ENCODE data around the gene FHIT. TPM values are rescaled to one million over a fixed set of nuclear protein-coding genes. Genes with fewer than 3 reads are reported as not detected.

The FHIT gene
- total RNA-seq, 2 experiments from 2014 or later, result 86.0 to 90.6 TPM

DNA sequence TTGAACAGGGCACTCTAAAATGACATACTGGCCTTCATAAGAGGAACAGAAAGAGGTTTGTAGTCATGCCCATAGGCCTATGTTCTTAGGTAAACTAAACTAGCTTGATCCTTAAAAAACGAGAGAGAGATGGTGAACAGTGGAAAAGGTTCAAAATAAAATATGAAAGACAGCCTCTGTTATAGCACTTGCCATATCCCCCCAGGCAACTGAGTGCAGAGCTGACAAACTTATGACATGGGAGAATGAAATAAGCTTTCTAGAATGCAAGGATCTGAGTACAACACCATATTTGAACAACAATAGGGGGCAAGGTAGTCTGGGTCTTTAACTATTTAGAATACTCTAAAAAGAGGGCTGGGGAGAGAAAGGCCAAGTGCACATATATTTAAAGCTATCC lies 1500.9 kb downstream of the FHIT start:
- ChIA-PET POLR2A (interaction anchor here (0.7 kb wide), 1 partner anchor 23 kb away, joined by 3 read pairs; no protein-coding TSS in a partner anchor), CTCF (no interaction called here)
- no peaks in the 10 kb centered on the region for H3K27me3 Mint-ChIP-seq
- H3K36me3 Mint-ChIP-seq (ENCODE audit: low read depth), result peaks cover 81% of the 10 kb centered on the region
- H3K9me3 Mint-ChIP-seq, result peaks cover 3% of the 10 kb centered on the region
- H3K27ac Mint-ChIP-seq, result no peak overlapping the region
- H3K27me3 ChIP-seq (ENCODE audit: control insufficient read depth in 1 of 2, insufficient read depth in 2 of 2, low read length in 2 of 2), result no peaks in the 10 kb centered on the region
- no peak overlapping the region for H3K27ac ChIP-seq (ENCODE audit: low read depth in 1 of 2, low read length in 2 of 2)
- no peak for DNase-seq
- TF ChIP-seq, protein P1, sequence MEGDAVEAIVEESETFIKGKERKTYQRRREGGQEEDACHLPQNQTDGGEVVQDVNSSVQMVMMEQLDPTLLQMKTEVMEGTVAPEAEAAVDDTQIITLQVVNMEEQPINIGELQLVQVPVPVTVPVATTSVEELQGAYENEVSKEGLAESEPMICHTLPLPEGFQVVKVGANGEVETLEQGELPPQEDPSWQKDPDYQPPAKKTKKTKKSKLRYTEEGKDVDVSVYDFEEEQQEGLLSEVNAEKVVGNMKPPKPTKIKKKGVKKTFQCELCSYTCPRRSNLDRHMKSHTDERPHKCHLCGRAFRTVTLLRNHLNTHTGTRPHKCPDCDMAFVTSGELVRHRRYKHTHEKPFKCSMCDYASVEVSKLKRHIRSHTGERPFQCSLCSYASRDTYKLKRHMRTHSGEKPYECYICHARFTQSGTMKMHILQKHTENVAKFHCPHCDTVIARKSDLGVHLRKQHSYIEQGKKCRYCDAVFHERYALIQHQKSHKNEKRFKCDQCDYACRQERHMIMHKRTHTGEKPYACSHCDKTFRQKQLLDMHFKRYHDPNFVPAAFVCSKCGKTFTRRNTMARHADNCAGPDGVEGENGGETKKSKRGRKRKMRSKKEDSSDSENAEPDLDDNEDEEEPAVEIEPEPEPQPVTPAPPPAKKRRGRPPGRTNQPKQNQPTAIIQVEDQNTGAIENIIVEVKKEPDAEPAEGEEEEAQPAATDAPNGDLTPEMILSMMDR (IDR thresholded peaks at IDR 0.05), result no peak
- no peak for ATAC-seq (ENCODE audit: poor library complexity)
- H3K4me3 Mint-ChIP-seq, result no peak overlapping the region
- H3K4me1 ChIP-seq (ENCODE audit: insufficient read depth, low read length), result peaks cover 13% of the 10 kb centered on the region
- intact Hi-C loops (cut with DNase I, micrococcal nuclease), result no loop called here
- H3K4me3 ChIP-seq (ENCODE audit: low read length), result no peak overlapping the region
- H3K9me3 ChIP-seq (ENCODE audit: control insufficient read depth in 1 of 2, insufficient read depth in 1 of 2, low read length in 2 of 2), result no peaks in the 10 kb centered on the region
- peaks cover 10% of the 10 kb centered on the region for H3K36me3 ChIP-seq (ENCODE audit: insufficient read depth, low read length)
- peaks cover 43% of the 10 kb centered on the region for H3K4me1 Mint-ChIP-seq (ENCODE audit: low read depth)

DNA sequence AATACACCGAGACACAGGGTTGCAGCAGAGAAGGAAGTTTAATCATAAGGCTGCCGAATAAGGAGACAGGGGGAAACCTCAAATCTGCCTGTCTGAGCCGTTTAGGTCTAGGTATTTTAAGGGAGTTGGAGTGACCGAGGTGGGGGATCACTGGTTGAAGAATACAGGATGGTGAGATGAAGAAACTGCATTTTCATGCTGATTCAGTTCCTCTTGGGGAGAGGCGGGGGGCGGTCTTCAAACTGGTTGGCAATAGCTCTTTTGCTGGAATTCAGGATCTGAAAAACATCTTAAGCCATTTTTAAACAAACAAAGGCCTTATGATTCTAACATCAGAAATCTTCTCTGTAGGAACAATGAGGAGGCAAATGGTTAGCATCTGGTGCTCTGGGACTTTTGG lies 1502.0 kb downstream of the FHIT start:
- Histone ChIP-seq H3K9me3 (ENCODE audit: control insufficient read depth in 1 of 2, insufficient read depth in 1 of 2, low read length in 2 of 2) (no peaks in the 10 kb centered on the region), H3K27me3 (ENCODE audit: control insufficient read depth in 1 of 2, insufficient read depth in 2 of 2, low read length in 2 of 2) (no peaks in the 10 kb centered on the region), H3K27ac (ENCODE audit: low read depth in 1 of 2, low read length in 2 of 2) (no peak overlapping the region), H3K36me3 (ENCODE audit: insufficient read depth, low read length) (peaks cover 10% of the 10 kb centered on the region), H3K4me1 (ENCODE audit: insufficient read depth, low read length) (peaks cover 6% of the 10 kb centered on the region), H3K4me3 (ENCODE audit: low read length) (no peak overlapping the region)
- peaks cover 5% of the 10 kb centered on the region for H3K9me3 Mint-ChIP-seq
- ATAC-seq (ENCODE audit: poor library complexity) (no peak), DNase-seq (no peak)
- H3K4me1 Mint-ChIP-seq (ENCODE audit: low read depth), result peaks cover 32% of the 10 kb centered on the region
- TF ChIP-seq, protein P1 (IDR thresholded peaks at IDR 0.05), result no peak
- POLR2A ChIA-PET, result no interaction called here
- CTCF ChIA-PET, result no interaction called here
- no peaks in the 10 kb centered on the region for H3K27me3 Mint-ChIP-seq
- H3K27ac Mint-ChIP-seq, result no peak overlapping the region
- H3K36me3 Mint-ChIP-seq (ENCODE audit: low read depth), result peaks cover 92% of the 10 kb centered on the region
- H3K4me3 Mint-ChIP-seq, result no peak overlapping the region
- intact Hi-C loops (cut with DNase I, micrococcal nuclease), result no loop called here

DNA sequence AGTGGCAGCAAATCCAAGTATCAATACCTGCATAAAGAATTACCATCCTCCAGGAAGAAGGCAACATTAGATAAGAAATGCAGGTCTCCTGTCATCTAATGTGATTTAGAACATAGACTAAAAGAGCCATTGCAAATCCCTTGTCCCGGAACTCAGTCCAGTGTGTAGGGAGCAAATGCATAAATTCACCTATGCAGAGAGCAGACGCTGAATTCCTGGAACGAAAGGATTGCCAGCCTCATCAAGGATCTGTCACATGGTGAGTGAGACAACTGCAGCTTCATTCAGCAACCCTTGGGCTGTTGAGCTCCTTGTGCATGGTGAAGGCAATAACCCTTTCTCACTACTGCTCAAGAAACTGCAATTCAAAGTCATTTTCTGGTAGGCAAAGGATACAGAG lies 1504.7 kb downstream of the FHIT start:
- Mint-ChIP-seq H3K27ac (no peak overlapping the region), H3K9me3 (peaks cover 5% of the 10 kb centered on the region), H3K27me3 (no peaks in the 10 kb centered on the region), H3K4me1 (ENCODE audit: low read depth) (peaks cover 5% of the 10 kb centered on the region), H3K36me3 (ENCODE audit: low read depth) (peaks cover 79% of the 10 kb centered on the region), H3K4me3 (no peak overlapping the region)
- Histone ChIP-seq H3K36me3 (ENCODE audit: insufficient read depth, low read length) (peaks cover 8% of the 10 kb centered on the region), H3K9me3 (ENCODE audit: control insufficient read depth in 1 of 2, insufficient read depth in 1 of 2, low read length in 2 of 2) (no peaks in the 10 kb centered on the region), H3K4me3 (ENCODE audit: low read length) (no peak overlapping the region), H3K27ac (ENCODE audit: low read depth in 1 of 2, low read length in 2 of 2) (no peak overlapping the region), H3K27me3 (ENCODE audit: control insufficient read depth in 1 of 2, insufficient read depth in 2 of 2, low read length in 2 of 2) (no peaks in the 10 kb centered on the region), H3K4me1 (ENCODE audit: insufficient read depth, low read length) (no peaks in the 10 kb centered on the region)
- ChIA-PET POLR2A (no interaction called here), CTCF (no interaction called here)
- DNase-seq, result no peak
- TF ChIP-seq, protein P1 (IDR thresholded peaks at IDR 0.05), result no peak
- no peak for ATAC-seq (ENCODE audit: poor library complexity)
- intact Hi-C loops (cut with DNase I, micrococcal nuclease), result no loop called here

All from CD4-positive, alpha-beta T cell (primary cell).